Fibroblast of skin of left quadriceps (primary cell): ENCODE measurements around the gene ASXL1.
"Not testable (repeated sequence)": the region's sequence is repeated elsewhere in the genome, so short reads cannot be mapped to it uniquely, and the experiment has no call there.

ENCODE experiments used
- DNase-seq, 2 experiments: peaks; one replicate each; pipeline ENCODE4 v3.0.0-alpha.2; 2013; ENCODE audit warnings: low read depth in 2 of 2

The ASXL1 gene

GRCh38 chr20:32357869-32358631 is at the start of gene ASXL1:
ASXL1 (plus strand) TSS chr20:32358331; CDS start chr20:32358776, 445 bp downstream.
- DNase-seq, result peak; percentile 97

GRCh38 chr20:32312718-32313424 is 45.3 kb upstream of the ASXL1 start:
- no peak for DNase-seq

GRCh38 chr20:32314768-32315167 is 43.4 kb upstream of the ASXL1 start:
- DNase-seq, result no peak

GRCh38 chr20:32315399-32315798 is 42.7 kb upstream of the ASXL1 start:
- DNase-seq, result no peak

GRCh38 chr20:32315891-32316290 is 42.2 kb upstream of the ASXL1 start:
- no peak for DNase-seq

GRCh38 chr20:32316667-32317066 is 41.5 kb upstream of the ASXL1 start:
- DNase-seq, result no peak

- DNase-seq, result no peak
Measured at GRCh38 chr20:32319100-32319499, 39.0 kb upstream of the ASXL1 start.

GRCh38 chr20:32320305-32320704 is 37.8 kb upstream of the ASXL1 start:
- DNase-seq, result no peak

- no peak for DNase-seq
Measured at GRCh38 chr20:32321390-32321789, 36.7 kb upstream of the ASXL1 start.

GRCh38 chr20:32322260-32322659 is 35.9 kb upstream of the ASXL1 start:
- DNase-seq, result not testable (repeated sequence)

- not testable (repeated sequence) for DNase-seq
Measured at GRCh38 chr20:32323761-32324160, 34.4 kb upstream of the ASXL1 start.

GRCh38 chr20:32325706-32326503 is 32.2 kb upstream of the ASXL1 start:
- DNase-seq, result no peak

- no peak for DNase-seq
Measured at GRCh38 chr20:32326504-32326845, 31.7 kb upstream of the ASXL1 start.

- no peak for DNase-seq
Measured at GRCh38 chr20:32327087-32327681, 30.9 kb upstream of the ASXL1 start.

- no peak for DNase-seq
Measured at GRCh38 chr20:32329817-32330554, 28.1 kb upstream of the ASXL1 start.

GRCh38 chr20:32330555-32330897 is 27.6 kb upstream of the ASXL1 start:
- DNase-seq, result no peak

GRCh38 chr20:32332614-32333013 is 25.5 kb upstream of the ASXL1 start:
- no peak for DNase-seq

- no peak for DNase-seq
Measured at GRCh38 chr20:32333181-32333987, 24.7 kb upstream of the ASXL1 start.

GRCh38 chr20:32333988-32334885 is 23.9 kb upstream of the ASXL1 start:
- no peak for DNase-seq

- no peak for DNase-seq
Measured at GRCh38 chr20:32336918-32337347, 21.2 kb upstream of the ASXL1 start.
